GM04504 (cell line): Measurements from ENCODE around the gene TRIM27.
"Not testable (repeated sequence)": the region's sequence is repeated elsewhere in the genome, so short reads cannot be mapped to it uniquely, and the experiment has no call there.

ENCODE experiments used
- DNase-seq: peaks from one replicate; pipeline ENCODE4 v3.0.0-alpha.2; 2012; ENCODE audit warnings: low read depth

TRIM27 gene

DNA sequence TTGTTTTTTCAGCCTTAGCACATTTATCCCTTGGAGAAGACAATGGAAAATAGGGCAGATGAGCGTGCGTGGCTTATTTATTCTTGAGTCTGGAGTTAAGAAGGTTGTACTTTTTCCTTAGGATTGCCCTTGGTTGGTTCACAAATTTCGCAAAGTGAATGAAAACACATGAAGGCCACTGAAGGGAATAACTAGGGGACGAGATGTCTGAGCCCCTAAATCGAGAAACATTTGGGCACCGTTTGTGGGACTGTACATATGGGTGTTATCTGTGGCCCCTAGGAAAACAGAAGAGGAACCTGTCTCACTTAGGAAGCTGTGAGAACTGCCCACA is 19.4 kb upstream of the TRIM27 start:
- no peak for DNase-seq

GRCh38 chr6:28941684-28942448 is 18.1 kb upstream of the TRIM27 start:
- no peak for DNase-seq

DNA sequence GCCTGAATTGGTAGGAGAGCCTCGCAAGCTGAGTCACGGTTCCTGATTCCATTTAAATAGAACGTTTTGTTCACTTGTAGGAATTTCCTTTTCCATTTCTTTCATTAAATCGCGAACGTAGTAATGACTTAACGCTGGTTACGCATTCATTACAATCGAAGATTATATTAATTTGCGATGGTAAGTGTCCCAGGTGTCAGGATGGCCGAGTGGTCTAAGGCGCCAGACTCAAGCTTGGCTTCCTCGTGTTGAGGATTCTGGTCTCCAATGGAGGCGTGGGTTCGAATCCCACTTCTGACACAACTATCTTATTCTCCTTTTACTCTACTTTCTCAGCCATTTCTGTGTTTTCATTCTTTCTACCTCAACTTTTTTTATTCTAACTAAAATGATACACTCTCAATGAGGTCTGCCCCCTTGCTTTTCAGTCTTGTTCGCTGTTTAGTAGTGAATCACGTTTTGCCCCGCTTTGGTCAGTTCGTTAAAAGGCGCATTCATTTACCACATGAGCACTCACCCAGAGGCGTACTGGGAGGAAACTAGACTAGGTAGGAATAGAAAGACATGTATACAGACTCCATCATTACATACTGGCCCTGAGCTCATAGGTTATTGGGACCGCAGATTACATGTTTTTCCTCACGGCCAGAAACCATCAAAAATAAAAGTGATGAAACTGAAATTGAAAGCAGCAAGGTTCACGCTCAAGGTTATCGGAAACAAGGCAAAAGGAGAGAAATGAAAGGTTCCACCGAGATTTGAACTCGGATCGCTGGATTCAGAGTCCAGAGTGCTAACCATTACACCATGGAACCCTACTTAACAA is 17.3 kb upstream of the TRIM27 start:
- DNase-seq, result no peak

- DNase-seq, result no peak
Observed at GRCh38 chr6:28940294-28940857, 16.6 kb upstream of the TRIM27 start.

- DNase-seq, result no peak
Observed at GRCh38 chr6:28933069-28933468, 9.3 kb upstream of the TRIM27 start.

GRCh38 chr6:28929887-28930620 is 6.3 kb upstream of the TRIM27 start:
- no peak for DNase-seq

GRCh38 chr6:28929339-28929738 is 5.6 kb upstream of the TRIM27 start:
- DNase-seq, result not testable (repeated sequence)

GRCh38 chr6:28927846-28928245 is 4.1 kb upstream of the TRIM27 start:
- no peak for DNase-seq

DNA sequence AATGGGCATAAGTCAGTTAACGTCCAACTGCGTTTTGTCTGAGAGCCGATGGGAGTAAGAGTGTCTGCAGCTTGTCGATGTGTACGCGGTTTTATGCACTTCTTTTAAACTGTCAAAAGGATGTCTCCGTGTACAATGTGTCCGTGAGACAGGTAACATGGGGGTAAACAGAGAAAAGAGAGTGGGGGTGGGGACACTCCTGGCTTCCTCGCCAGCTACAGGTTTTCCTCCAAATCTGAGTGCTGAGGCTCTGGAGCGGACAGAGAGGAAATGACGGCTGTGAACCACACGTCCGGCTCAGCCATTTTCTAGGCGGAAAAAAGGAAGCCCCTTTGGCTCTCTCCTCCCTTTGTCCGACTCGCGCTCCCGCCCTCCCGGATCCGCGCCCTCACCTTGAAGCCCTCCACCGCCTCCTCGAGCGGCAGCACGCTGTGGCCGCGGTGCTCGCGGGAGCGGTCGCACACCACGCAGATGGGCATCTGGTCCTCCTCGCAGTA is 916 bp downstream of the TRIM27 start:
- DNase-seq, result no peak

DNA sequence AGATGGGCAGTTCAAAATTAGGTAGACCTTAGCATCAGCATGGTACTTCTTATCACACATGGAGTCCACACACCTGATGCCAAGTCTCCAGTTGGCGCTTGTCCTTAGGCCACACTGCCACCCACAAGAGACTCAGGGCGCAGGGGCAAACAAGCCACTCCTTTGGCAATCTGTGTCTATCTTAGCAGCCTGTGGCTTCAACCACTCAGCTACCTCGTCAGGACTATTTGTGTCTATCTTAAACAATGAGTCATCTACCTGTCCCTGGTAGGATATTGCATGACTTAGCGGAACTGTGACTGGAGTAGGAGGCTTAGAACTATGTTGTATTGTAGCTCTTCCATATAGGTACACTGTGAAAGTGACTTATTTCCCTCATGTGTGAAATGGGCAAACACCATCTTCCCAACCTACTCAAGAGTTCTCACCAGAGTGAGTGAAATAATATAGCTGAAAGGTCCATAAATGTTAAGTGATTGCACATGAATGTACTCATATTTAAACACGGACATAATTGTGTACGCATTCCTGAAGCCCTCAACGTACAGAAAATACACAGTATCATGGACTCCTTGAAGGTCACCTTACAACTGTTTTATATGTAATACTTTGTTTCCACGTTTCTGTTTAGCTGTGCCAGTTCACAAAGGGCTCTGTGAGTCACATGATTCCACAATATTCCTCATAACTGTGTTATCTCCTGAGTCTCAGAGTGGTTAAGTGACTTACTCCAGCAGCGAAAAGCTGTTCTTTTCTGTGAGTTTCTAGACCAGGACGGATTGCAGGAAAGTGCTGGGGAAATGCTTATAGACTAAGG is 1.6 kb downstream of the TRIM27 start:
- DNase-seq, result no peak

- DNase-seq, result no peak
Observed at GRCh38 chr6:28920281-28920680, 3.5 kb downstream of the TRIM27 start.

DNA sequence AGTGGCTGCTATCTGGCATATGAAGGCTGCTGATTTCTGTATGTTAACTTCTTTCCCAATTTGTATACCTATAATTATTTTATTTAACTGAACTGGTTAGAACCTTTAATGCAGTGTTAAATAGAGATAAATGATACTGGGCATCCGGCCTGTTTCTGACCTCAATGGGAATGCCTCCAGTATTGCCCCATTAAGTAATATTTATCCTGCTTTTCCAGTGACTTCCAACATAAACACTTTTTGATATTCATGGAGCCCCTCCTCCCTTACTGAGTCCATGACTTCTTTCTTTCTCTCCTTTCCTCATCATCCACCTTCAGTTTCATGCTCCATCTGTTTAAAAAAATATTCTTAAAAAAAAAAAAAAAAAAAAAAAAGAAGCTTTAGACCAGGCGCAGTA is 8.8 kb downstream of the TRIM27 start:
- no peak for DNase-seq

DNA sequence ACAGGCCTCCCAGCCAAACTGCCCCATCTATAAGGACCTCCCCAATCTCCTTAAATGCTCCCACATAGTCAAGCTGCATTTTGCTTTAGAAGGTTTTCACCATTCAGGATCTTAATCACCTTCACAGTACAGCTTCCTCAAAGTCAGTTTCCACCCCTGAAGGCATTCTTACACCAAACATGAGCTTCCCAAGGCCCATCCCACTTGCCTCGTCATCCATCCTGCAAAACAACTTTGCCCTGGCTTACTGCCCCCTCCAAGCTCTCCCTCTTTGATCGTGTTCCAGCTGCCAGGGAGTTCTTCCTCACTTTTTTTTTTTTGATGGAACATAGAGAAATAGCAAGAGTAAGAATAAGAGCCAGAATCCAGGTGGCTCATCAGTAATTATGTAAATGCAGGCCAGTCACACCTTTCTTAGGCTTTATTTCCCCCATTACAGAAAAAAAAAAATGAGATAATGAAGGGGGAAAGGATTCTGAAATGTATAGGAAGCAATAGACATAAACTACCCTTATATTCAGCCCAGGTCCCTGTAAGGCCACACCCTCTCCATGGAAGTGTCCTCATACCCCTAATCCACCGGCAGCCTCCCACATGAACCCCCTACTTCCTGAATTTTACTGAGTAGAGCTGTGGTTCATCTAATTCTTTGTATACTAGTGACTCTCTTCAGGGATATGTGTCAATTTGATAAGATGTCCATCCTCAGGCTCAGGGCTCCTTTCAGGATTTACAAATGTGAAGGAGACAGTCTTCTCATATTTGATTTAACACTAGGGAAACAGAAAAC is 12.7 kb downstream of the TRIM27 start:
- no peak for DNase-seq

- DNase-seq, result no peak
Observed at GRCh38 chr6:28907394-28907793, 16.4 kb downstream of the TRIM27 start.

- no peak for DNase-seq
Observed at GRCh38 chr6:28906669-28907068, 17.1 kb downstream of the TRIM27 start.

DNA sequence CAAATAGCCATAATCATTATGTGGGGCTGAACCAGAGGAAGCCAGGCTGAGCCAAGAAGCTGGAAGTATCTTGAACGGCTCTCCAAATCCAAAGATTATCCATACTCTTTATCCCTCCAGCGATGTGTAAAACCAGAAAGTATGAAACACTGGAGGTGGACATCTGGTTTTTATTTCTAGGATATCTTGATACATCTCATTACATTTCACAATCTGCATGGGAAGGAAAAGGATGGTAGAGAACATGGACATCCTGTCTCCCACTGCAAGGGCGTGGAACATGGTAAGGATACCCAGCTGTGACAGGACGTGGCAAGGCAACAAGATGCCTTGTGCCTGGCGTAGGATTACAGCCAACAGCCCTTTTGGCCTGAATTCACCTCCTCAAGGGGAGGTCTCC is 20.1 kb downstream of the TRIM27 start:
- no peak for DNase-seq

- DNase-seq, result no peak
Observed at GRCh38 chr6:28901831-28902230, 22.0 kb downstream of the TRIM27 start.

DNA sequence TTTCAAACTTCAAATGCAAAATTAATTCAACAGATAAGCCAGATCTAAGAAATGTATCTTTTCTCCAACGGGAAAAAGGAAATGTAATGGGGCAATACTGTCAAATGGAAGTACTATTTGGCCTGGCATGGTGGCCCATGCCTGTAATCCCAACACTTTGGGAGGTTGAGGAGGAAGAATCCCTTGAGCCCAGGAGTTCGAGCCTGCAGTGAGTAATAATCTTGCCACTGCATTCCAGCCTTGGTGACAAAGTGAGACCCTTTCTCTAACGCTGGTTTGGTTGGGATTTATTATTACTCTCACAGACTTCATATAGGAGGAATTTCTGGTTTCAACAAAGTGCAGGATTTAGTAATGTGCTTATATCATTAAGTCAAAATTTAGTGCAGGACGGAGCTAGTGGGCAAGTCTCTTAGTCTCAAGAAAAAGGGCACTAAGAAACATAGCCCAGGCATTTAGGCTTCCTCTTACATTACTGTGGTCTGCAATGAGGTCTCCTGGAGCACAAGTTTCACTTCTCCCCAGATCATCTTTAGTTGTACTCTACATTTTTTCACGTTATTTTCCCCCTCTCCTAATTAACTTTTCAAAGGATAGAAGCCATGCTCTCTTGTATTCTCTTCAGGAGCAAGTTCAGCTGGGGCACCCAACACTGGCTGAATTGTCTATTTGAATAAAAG is 23.1 kb downstream of the TRIM27 start:
- DNase-seq, result no peak

DNA sequence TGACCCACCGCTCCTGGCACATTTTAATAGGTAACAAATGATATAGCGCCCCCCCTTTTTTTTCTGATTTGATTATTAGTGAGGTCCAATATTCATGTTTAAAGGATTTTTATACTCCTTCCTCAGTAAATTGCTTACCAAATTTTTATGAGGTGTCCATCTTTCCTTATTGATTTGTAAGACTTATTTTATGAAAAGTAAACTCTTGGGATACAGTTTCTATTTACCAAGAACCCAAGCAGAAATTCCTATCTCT is 25.1 kb downstream of the TRIM27 start:
- no peak for DNase-seq

GRCh38 chr6:28897369-28897745 is 26.4 kb downstream of the TRIM27 start:
- no peak for DNase-seq
